Skeletal muscle tissue (tissue), 4 donors: ENCODE measurements around the gene CLEC4E. TPM values are rescaled to one million over a fixed set of nuclear protein-coding genes. Genes with fewer than 3 reads are reported as not detected.

Experiments
- H3K27ac ChIP-seq: one replicate; pipeline ENCODE4 v1.7.0; 2013; ENCODE audit warnings: mild to moderate bottlenecking, low read depth, low read length, inconsistent platforms
- H3K27me3 ChIP-seq, 3 donors: one replicate each; pipeline ENCODE4 v1.7.0; 2013; ENCODE audit warnings: low read length in 3 of 3; ENCODE audit not compliant: control insufficient read depth in 3 of 3, insufficient read depth in 3 of 3
- H3K36me3 ChIP-seq, 3 donors: one replicate each; pipeline ENCODE4 v1.7.0; 2013; ENCODE audit warnings: low read length in 3 of 3; ENCODE audit not compliant: control insufficient read depth in 3 of 3, insufficient read depth in 3 of 3
- H3K4me1 ChIP-seq, 3 donors: one replicate each; pipeline ENCODE4 v1.7.0; 2013; ENCODE audit warnings: low read length in 3 of 3, mild to moderate bottlenecking in 3 of 3; ENCODE audit not compliant: control insufficient read depth in 3 of 3, insufficient read depth in 3 of 3
- H3K4me3 ChIP-seq, 3 donors: one replicate each; pipeline ENCODE4 v1.7.0; 2013; ENCODE audit warnings: low read length in 3 of 3
- H3K9ac ChIP-seq, 3 donors: one replicate each; pipeline ENCODE4 v1.7.0; 2013; ENCODE audit warnings: low read length in 3 of 3, mild to moderate bottlenecking in 3 of 3, moderate library complexity in 2 of 3, low read depth in 1 of 3
- H3K9me3 ChIP-seq, 3 donors: one replicate each; pipeline ENCODE4 v1.7.0; 2013; ENCODE audit warnings: low read length in 3 of 3; ENCODE audit not compliant: control insufficient read depth in 3 of 3
- total RNA-seq: library from RNA; depleted of rRNA; stranded (reverse); fragments of >200 nt; gene quantifications from one replicate; pipeline ENCODE4 v1.2.3, GENCODE V29; 2014
- donor health status: Osteomylitis.

Gene CLEC4E
- total RNA-seq, 1 donor from 2014 or later = not detected

GRCh38 chr12:8563356-8563755, 22.7 kb upstream of the CLEC4E start:
- no peak overlapping the region for H3K4me3 ChIP-seq
- H3K36me3 ChIP-seq = no peaks in the 10 kb centered on the region
- no peaks in the 10 kb centered on the region for H3K4me1 ChIP-seq
- H3K27me3 ChIP-seq = peaks cover 0 to 5% (median 0%) of the 10 kb centered on the region in 3 donors
- no peak overlapping the region for H3K27ac ChIP-seq
- H3K9ac ChIP-seq = no peak overlapping the region
- peaks cover 0 to 4% (median 0%) of the 10 kb centered on the region in 3 donors for H3K9me3 ChIP-seq

GRCh38 chr12:8562310-8562709, 21.6 kb upstream of the CLEC4E start:
- Histone ChIP-seq H3K27ac (no peak overlapping the region), H3K27me3 (peaks cover 0 to 5% (median 0%) of the 10 kb centered on the region in 3 donors), H3K36me3 (no peaks in the 10 kb centered on the region), H3K4me1 (no peaks in the 10 kb centered on the region), H3K4me3 (no peak overlapping the region), H3K9me3 (peaks cover 0 to 4% (median 0%) of the 10 kb centered on the region in 3 donors), H3K9ac (no peak overlapping the region)

GRCh38 chr12:8561011-8561410, 20.3 kb upstream of the CLEC4E start:
- H3K27ac ChIP-seq = no peak overlapping the region
- no peaks in the 10 kb centered on the region for H3K36me3 ChIP-seq
- peaks cover 0 to 4% (median 0%) of the 10 kb centered on the region in 3 donors for H3K9me3 ChIP-seq
- H3K4me3 ChIP-seq = no peak overlapping the region
- H3K4me1 ChIP-seq = no peaks in the 10 kb centered on the region
- no peak overlapping the region for H3K9ac ChIP-seq
- peaks cover 0 to 5% (median 0%) of the 10 kb centered on the region in 3 donors for H3K27me3 ChIP-seq

GRCh38 chr12:8559676-8560075, 19.0 kb upstream of the CLEC4E start:
- Histone ChIP-seq H3K9me3 (peaks cover 0 to 4% (median 0%) of the 10 kb centered on the region in 3 donors), H3K27me3 (peaks cover 0 to 3% (median 0%) of the 10 kb centered on the region in 3 donors), H3K9ac (no peak overlapping the region), H3K36me3 (no peaks in the 10 kb centered on the region), H3K4me1 (no peaks in the 10 kb centered on the region), H3K27ac (no peak overlapping the region), H3K4me3 (no peak overlapping the region)

- Histone ChIP-seq H3K4me3 (no peak overlapping the region), H3K9me3 (no peaks in the 10 kb centered on the region), H3K27me3 (peaks cover 0 to 3% (median 0%) of the 10 kb centered on the region in 3 donors), H3K9ac (no peak overlapping the region), H3K4me1 (no peaks in the 10 kb centered on the region), H3K27ac (no peak overlapping the region), H3K36me3 (no peaks in the 10 kb centered on the region)
These were observed 15.9 kb upstream of the CLEC4E start for GRCh38 chr12:8556531-8557097.

GRCh38 chr12:8554451-8555195, 13.9 kb upstream of the CLEC4E start:
- no peak overlapping the region for H3K4me3 ChIP-seq
- H3K36me3 ChIP-seq = no peaks in the 10 kb centered on the region
- no peaks in the 10 kb centered on the region for H3K9me3 ChIP-seq
- H3K4me1 ChIP-seq = no peaks in the 10 kb centered on the region
- H3K27me3 ChIP-seq = no peaks in the 10 kb centered on the region
- no peak overlapping the region for H3K9ac ChIP-seq
- H3K27ac ChIP-seq = no peak overlapping the region

GRCh38 chr12:8553088-8553627, 12.5 kb upstream of the CLEC4E start:
- no peaks in the 10 kb centered on the region for H3K9me3 ChIP-seq
- H3K36me3 ChIP-seq = no peaks in the 10 kb centered on the region
- H3K27me3 ChIP-seq = no peaks in the 10 kb centered on the region
- H3K27ac ChIP-seq = no peak overlapping the region
- no peak overlapping the region for H3K9ac ChIP-seq
- H3K4me1 ChIP-seq = no peaks in the 10 kb centered on the region
- H3K4me3 ChIP-seq = no peak overlapping the region

- H3K9me3 ChIP-seq = no peaks in the 10 kb centered on the region
These were observed 8.7 kb upstream of the CLEC4E start for GRCh38 chr12:8549381-8549780.

GRCh38 chr12:8548192-8548591, 7.5 kb upstream of the CLEC4E start:
- Histone ChIP-seq H3K4me3 (no peak overlapping the region), H3K9me3 (no peaks in the 10 kb centered on the region), H3K27me3 (no peaks in the 10 kb centered on the region), H3K36me3 (no peaks in the 10 kb centered on the region), H3K27ac (no peak overlapping the region), H3K4me1 (no peaks in the 10 kb centered on the region), H3K9ac (no peak overlapping the region)

More at GRCh38 chr12:8549381-8549780, 8.7 kb upstream of the CLEC4E start:
- Histone ChIP-seq H3K9ac (no peak overlapping the region), H3K27ac (no peak overlapping the region), H3K4me1 (no peaks in the 10 kb centered on the region), H3K36me3 (no peaks in the 10 kb centered on the region), H3K27me3 (no peaks in the 10 kb centered on the region), H3K4me3 (no peak overlapping the region)

GRCh38 chr12:8547645-8548044, 6.9 kb upstream of the CLEC4E start:
- Histone ChIP-seq H3K27ac (no peak overlapping the region), H3K27me3 (no peaks in the 10 kb centered on the region), H3K36me3 (no peaks in the 10 kb centered on the region), H3K9me3 (no peaks in the 10 kb centered on the region), H3K4me3 (no peak overlapping the region), H3K9ac (no peak overlapping the region), H3K4me1 (no peaks in the 10 kb centered on the region)
